GM21825 (cell line): ENCODE measurements around the gene NXT2.
"Not testable (repeated sequence)": the region's sequence is repeated elsewhere in the genome, so short reads cannot be mapped to it uniquely, and the experiment has no call there.

Experiments
- ATAC-seq: cut with Tn5 transposase; IDR thresholded peaks from one replicate; pipeline ENCODE4 v1.9.1; 2021; ENCODE audit warnings: mild to moderate bottlenecking, moderate library complexity; ENCODE audit not compliant: unreplicated experiment

NXT2 gene

DNA sequence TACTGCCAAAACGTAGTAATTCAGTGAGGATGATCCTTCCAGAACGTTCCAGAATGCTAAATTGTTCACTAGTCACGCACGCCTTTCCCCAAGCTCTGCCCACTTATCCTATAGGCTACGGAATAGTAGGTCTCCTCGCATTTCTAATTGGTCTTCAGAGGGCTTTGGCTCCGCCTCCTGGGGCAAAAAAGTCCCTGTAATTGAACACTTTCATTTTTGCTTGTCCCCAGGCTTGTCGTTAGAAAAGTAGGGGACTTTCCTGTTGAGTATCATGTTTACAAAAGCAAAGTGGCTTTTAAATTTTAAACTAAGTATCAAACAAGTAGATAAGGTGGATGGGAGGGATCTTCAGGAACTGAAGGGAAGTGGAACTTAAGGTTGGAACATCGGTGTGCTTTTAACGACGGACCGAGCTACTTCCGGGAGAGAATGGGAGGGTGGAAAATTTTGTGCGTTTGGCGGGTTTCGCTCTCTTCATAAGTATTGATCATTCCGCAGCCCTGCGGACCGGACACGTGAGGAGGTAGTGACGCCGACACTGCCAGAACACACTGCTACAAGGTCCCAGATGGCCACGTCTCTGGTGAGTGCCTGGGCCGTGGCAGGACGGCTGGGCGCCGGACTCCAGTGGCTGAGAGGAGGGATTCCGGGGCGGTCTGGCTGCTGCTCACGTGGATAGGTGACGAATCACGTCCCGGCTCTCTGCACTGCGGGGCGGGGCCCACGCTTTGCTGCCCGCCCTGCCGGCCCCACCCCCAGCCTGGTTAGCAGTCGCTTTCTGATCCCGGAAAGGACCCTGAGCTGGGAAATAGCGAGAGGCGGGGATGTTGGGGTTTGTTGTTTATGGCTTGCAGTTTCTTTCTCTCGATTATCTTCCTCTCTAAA lies at the start of gene NXT2:
NXT2 (plus strand) TSS at position 406 of the 885 bp plus-strand sequence; CDS start at position 569, 163 bp downstream.
- peak; percentile 96 for ATAC-seq

DNA sequence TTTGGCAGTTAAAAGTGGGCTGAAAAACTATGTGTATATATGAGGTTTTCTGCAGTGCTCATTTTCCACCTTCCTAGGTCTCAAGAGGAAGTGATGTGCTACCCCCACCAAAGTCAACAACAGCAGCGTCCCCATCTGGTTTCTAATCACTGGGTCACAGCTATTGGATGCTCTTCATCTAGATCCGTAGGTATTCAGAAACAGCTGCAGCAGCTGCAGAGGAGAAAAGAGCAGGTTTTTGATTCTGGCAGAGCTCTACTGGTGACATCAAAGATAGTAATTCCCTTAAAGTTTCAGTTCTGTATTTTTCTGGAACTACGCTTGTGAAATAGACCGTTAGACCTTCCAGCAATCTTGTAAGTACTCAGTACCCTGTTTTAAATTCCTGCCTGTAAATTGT lies 49.0 kb upstream of the NXT2 start:
- no peak for ATAC-seq

DNA sequence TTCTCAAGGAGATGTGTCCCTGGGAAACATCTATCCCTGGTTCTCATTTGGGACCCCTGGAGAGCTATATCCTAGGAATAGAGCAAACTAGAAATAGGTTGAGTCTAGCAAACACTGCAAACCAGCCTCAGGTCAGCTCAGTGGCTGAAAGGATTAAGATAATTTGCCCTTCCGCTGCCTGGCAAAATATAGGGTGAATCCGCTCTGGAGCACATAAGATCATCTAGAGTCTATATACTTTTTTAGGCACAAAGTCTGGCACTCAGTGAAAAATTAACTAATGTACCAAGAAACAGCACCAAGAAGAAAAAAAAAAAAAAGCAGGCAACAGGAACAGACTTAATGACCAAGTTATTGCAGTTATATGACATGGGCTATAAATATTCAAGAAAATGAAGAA lies 47.5 kb upstream of the NXT2 start:
- no peak for ATAC-seq

DNA sequence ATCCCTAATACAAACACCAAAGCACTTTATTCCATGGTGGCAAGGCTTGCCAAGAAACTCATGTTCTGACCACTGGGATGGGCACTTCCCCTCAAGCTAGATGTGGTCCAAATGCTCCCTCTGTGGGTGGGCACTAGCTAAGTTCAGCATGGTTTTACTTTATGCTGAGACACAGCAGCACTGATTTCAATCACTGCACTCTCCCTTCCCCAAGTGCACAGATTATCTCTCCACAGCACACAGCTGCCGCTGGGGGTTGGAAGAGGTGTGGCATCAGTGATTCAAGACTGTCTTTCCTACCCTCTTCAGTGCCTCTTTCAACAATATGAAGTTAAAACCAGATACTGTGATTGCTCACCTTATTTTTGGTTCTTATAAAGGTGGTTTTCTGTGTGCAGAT lies 38.2 kb upstream of the NXT2 start:
- no peak for ATAC-seq

DNA sequence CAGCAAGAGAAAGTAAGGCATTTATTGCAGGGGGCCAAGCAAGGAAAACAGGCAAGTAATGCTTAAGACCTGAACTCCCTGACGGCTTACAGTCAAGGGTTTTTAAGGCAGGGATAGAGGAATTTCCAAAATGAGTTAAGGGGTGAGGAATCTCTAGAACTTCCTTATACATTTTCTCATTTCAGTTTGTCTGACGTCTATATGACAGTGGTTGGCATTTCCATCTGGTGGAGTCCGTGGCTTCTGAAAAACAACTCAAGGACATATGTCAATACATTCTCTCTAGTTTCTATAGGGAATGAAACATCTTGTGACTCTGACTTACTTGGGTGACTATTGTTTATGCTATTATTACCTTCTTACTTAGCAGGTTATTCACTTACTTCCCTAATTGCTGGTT lies 35.5 kb upstream of the NXT2 start:
- no peak for ATAC-seq

DNA sequence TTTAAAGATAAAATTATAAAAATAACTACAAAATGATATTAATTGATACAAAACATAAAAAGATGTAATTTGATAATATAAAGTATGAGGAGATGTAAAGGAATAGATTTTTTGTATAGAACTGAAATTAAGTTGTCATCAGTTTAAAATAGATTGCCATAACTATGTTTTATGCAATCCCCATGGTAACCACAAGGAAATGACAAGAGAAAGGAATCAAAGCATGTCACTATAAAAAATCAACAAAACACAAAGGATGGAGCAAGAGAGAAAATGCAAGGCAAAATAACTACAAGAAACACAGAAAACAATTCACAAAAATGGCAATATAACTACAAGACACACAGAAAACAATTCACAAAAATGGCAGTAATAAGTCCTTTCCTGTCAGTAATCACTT lies 27.7 kb upstream of the NXT2 start:
- no peak for ATAC-seq

DNA sequence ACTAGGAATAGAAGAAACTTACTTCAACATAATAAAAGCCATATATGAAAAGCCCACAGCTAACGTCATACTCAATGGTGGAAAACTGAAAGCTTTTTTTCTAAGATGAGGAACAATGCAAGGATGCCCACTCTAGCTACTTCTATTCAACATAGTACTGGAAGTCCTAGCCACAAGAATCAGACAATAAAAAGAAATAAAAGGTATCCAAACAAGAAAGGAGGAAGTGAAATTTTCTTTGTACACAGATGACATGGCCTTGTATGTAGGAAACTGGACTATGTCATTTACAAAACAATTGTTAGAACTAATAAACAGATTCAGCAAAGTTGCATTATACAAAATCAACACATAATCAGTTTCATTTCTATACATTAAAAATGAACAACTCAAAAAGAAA lies 25.5 kb upstream of the NXT2 start:
- ATAC-seq, result no peak

DNA sequence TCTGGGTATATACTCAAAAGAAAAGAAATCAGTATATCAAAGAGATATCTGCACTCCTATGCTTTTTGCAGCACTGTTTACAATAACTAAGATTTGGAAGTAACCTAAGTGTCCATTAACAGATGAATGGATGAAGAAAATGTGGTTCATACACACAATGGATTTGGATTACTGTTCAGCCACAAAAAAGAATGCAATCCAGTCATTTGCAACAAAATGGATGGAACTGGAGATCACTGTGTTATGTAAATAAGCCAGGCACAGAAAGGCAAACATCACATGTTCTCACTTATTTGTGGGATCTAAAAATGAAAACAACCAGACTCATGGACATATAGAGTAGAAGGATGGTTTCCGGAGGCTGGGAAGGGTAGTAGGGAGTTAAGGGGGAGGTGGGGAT lies 17.6 kb upstream of the NXT2 start:
- no peak for ATAC-seq

DNA sequence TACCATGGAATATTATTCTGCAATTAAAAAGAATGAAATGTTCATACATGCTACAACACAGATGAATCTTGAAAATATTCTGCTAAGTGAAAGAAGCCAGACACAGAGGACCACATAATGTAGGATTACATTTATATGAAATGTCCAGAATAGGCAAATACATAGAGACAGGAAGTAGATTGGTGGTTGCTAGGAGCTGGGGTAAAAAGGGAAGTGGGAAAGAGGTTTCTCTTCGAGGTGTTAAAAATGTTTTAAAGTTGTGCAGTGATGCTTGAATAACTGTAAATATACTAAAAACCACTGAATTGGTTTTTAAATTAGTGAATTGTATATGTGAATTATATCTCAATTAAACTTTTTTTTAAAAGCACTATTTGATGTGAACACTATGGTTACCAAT lies 3.6 kb upstream of the NXT2 start:
- ATAC-seq, result no peak

DNA sequence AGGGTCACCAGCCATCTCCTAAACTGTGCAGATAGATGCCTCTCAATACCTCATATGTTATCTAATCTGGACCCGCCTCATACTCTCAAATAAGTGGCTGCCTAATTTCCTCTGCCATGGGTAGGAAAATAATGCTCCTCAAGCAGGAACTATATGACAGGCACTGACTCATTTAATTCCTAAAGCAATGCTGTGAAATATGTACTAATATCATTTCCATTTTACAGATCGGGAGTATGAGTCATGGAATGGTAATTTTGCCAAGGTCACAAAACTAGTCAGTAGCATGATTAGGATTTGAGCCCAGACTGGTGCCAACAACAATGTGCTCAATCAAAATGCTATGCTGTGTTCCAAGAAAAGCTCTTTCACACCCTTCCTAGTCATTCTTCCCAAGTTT lies 3.0 kb upstream of the NXT2 start:
- no peak for ATAC-seq

DNA sequence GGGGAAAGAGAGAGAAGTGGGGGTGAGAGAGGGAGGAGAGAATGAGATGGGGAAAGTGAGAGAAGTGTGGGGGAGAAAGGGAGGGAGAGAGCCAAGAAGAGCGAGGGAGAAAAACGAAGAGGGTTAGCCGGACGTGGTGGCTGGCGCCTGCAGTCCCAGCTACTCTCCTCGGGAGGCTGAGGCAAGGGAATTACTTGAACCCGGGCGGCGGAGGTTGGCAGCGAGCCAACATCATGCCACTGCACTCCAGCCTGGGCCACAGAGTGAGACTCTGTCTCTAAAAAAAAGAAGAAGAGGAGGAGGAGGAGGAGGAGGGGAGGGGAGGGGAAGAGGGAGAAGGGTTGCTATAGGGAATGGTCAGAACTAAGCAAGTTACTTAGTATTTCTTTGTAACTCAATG lies 1.7 kb upstream of the NXT2 start:
- ATAC-seq, result no peak

DNA sequence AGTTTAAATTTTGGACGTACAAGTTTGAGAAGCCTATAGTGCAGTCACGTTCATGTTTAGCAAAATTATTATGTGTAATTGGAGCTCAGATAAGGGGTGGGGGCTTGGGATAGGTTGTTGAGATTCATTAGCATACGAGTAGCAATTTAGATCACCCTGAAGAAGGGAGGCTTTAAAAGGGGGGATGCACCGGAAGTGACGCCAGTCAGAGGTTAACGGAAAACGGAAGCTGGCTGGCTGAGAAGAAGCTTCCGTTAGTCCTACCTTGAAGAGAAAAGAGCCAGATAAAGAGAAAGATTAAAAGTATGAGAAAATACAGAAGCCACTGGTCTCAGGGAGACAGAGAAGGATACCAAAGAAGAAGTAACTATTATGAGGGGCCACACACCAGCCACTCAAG lies 1.1 kb upstream of the NXT2 start:
- no peak for ATAC-seq

DNA sequence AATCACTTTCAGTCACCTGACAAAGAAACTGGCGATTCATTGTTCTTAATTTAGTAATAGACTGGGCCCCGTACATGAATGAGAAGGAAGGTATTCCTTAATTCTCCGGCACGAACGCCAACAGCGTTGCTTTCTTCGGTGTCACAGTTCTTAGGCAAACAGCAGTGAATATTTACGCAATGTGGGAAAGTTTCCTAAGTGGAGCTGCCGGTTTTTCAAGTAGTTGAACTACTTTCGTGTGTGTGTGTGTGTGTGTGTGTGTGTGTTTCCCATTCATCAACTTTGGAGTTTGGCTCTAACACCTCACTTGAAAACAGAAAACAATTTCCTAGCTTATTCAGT lies 651 bp downstream of the NXT2 start:
- ATAC-seq, result no peak

DNA sequence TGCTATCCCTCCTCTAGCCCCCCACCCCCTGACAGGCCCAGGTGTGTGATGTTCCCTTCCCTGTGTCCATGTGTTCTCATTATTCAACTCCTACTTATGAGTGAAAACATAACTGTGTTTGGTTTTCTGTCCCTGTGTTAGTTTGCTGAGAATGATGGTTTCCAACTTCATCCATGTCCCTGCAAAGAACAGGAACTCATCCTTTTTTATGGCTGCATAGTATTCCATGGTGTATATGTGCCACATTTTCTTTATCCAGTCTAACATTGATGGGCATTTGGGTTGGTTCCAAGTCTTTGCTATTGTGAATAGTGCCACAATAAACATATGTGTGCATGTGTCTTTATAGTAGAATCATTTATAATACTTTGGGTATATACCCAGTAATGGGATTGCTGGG lies 2.4 kb downstream of the NXT2 start:
- not testable (repeated sequence) for ATAC-seq

DNA sequence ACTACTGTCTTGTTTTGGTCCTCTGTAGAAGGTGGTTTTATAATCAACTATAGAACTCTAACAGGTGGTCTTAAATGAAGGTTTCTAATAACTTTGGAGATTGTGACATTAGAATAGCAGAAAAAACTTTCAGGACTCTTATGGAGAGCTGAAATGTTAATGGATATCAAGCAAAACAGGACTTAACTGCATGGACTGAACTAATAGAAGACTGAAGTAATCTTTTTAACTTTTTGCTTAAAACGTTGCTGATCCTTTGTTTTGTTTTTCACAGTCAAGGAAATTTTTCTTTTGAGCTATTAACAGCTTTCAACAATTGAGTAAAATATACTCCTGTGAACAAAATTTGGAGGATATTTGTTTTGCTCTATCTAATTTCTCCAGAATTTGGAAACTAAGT lies 17.2 kb downstream of the NXT2 start:
- ATAC-seq, result no peak

DNA sequence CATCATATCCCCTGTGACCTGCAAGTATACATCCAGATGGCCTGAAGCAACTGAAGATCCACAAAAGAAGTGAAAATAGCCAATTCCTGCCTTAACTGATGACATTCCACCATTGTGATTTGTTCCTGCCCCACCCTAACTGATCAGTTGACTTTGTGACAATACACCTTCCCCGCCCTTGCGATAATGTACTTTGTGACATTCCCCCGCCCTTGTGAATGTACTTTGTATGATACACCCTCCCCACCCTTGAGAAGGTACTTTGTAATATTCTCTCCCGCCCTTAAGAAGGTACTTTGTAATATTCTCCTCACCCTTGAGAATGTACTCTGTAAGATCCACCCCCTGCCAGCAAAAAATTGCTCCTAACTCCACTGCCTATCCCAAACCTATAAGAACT lies 39.4 kb downstream of the NXT2 start:
- not testable (repeated sequence) for ATAC-seq

DNA sequence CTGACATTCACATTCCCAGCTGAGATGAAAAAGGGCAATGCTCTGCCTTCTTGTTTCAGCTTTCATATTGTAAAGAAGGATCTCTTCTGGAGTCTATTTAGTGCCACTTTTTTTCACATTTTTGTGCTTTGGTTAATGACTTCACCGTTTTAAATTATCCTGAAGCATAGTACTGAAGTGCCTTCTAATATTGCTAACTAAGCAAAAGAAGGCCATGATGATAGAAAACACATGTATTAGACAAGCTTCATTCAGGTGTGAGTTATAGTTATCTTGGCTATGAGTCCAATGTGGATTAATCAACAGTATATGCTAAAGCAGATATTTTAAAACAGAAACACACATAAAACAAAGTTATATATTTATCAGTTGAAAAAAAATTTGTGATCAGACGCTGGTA lies 40.4 kb downstream of the NXT2 start:
- no peak for ATAC-seq

DNA sequence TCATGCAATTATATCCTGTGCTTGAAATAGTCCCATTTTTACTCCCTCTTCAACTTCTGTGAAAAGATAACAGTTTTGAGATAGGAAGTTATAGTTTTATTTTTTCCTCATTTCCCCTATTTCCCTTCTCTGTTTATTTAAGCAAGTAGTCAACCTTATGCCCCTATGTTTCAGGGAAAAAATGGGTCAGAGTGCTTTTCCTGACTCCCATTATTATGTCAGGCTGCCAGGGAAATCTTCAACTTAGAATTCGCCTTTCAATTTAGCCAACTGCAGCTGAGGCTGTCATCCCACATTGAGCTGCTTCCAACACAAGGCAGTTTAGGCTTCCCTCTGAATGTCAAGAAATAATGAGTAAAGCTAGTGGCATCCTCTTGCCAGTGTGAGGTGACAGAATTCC lies 42.3 kb downstream of the NXT2 start:
- no peak for ATAC-seq

DNA sequence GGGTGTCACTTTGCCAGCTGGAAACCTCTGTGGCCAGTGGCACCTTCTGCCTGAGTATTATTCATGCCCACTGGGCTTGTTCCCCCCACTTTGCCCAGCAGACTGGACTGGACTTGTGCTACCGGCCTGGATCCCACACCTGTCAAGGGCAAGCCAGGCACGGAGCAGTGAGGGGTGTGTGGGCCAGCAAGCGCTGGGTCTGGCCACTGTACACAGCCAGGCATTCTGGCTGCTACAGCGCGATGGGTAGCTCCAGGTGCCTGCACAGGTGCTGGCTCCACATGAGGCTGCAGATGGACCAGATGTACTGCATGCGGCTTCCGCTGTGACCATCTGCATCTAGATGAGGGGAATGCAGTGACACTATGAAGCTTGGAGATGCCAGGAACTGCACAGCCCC lies 48.8 kb downstream of the NXT2 start:
- no peak for ATAC-seq

DNA sequence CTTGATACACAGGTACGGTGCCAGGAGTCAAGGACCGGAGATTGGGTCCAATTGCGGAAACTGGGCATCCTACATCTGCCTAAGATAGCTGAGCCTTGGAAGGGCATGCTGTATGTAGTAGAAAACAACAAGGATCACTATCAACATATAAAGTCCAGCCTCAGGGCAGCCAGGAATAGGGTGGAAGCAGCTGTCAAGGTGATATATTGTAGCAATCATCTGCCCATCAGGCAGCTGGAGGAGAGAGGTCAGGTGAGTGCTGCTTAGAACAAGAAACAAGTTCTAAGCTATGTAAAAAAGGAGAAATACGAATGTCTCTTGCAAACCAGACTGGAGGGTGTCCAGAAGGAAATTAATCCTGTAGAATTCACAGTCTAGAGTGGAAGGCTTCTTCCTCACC lies 53.5 kb downstream of the NXT2 start:
- ATAC-seq, result no peak
